Thyroid gland (tissue), 4 donors: ENCODE results near the gene C6orf15.

Source experiments
- CTCF ChIP-seq, 6 experiments: fragments of 200-600 bp in 3 of 6; fragments of 450-650 bp in 3 of 6; sonication (generic) in 3 of 6; IDR thresholded peaks; one replicate each; pipeline ENCODE4 v1.5.1; 2016 to 2019; ENCODE audit warnings: antibody characterized with exemption in 6 of 6, mild to moderate bottlenecking in 2 of 6, inconsistent platforms in 1 of 6, moderate library complexity in 1 of 6
- POLR2A ChIP-seq, 2 donors: fragments of 450-650 bp; IDR thresholded peaks; one replicate each; pipeline ENCODE4 v1.6.1; 2017; ENCODE audit warnings: antibody characterized with exemption in 2 of 2, mild to moderate bottlenecking in 2 of 2, moderate library complexity in 1 of 2

- TF ChIP-seq POLR2A (IDR thresholded peaks at IDR 0.05) (no peak), CTCF (IDR thresholded peaks at IDR 0.05) (no peak)
Measured at GRCh38 chr6:31074401-31074800, 38.0 kb downstream of the C6orf15 start.
